SK-MEL-5 (cell line): ENCODE data around the gene MPP2. TPM values are rescaled to one million over a fixed set of nuclear protein-coding genes. Genes with fewer than 3 reads are reported as not detected.
"Not testable (repeated sequence)": the region's sequence is repeated elsewhere in the genome, so short reads cannot be mapped to it uniquely, and the experiment has no call there.

Experiments
- DNase-seq: peaks from one replicate; pipeline ENCODE4 v3.0.0-alpha.2; 2016; ENCODE audit warnings: low read depth, low spot score
- in situ Hi-C: cut with HindIII; loops from 2 replicates; pipeline ENCODE4 v1.10.0; 2016; ENCODE audit warnings: low sequenced_read_pairs, high pct_unique_total_duplicates, low pct_unique_long_range_greater_than_20kb
- total RNA-seq: library from RNA; depleted of rRNA; stranded (reverse); fragments of >200 nt; shearing (Covaris generic); gene quantifications from 2 replicates; pipeline ENCODE4 v1.2.3, GENCODE V29; 2014

MPP2 gene
- total RNA-seq, 1 experiment from 2014 or later: 1.8 TPM

GRCh38 chr17:43909537-43910231 lies 2.3 kb upstream of the MPP2 start:
- in situ Hi-C loops: no loop called here
- no peak for DNase-seq

- in situ Hi-C loops: no loop called here
- peak; percentile 73 for DNase-seq
Observed at GRCh38 chr17:43907998-43908721, 824 bp upstream of the MPP2 start.

- no peak for DNase-seq
- in situ Hi-C loops: no loop called here
Observed at GRCh38 chr17:43906951-43907424, 348 bp downstream of the MPP2 start.

- in situ Hi-C loops: no loop called here
- no peak for DNase-seq
Observed at GRCh38 chr17:43905985-43906852, 1.1 kb downstream of the MPP2 start.

DNA sequence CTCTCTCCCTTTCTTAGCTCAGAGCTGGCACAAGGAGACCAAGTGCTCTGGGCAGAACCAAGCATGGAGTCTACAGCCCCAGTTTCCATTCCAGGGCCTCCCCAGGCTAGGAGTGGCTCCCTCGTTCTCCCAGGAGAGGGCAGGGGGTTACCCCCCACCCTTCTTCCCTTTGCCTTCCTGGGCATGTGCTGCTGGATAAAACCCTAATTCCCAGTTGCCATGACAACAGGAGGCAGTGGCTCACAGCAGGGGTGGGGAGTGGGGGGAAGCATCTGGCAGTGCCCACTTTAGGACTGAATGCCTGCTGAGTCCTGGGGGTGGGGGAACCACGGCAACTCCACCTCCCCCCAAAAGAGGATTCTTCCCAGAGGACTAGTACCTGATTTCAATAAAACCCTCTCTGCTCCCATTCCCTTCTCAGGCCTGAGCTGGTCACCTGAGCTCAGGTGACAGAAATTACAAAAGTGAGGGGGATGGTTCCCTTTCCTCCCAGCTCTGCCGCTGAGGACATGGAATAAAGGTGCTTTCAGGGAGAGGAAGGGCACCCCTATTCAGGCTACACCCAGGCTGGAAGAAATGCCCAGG lies 1.8 kb downstream of the MPP2 start:
- DNase-seq: no peak
- in situ Hi-C loops: no loop called here

DNA sequence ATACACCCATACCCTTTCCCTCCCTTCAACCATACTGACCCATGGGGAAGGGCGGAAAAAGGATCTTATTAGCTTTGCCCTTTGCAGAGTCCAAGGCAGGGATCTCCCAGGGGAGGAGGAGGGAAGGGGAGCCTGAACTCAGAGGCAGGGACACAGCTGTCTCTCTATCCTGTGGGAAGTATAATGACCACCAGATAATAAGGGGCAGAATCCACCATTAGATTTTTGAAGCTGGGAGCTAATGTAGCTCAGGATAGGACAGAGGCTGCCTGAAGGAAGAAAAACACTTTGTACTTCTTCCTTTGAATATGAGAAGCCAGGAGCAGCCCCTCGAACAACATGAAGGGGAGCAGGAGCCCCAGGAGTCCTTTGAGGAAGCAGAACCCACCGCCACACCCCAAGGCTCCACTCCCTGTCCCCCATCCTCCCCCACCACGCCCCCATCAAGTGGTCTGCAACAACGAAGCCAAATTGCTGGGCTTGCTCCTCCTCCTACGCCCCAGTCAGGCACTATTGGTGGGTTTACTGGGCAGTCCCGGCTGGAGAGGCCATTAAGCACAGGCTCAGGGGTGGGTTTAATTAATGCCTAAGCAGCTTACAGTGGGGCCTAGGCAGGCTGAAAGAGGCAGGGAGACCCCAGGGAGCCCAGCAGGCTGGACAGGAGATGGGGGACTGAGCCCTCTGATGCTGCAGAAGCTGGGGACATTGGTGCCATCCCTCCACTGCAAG lies 5.3 kb downstream of the MPP2 start:
- in situ Hi-C loops: no loop called here
- no peak for DNase-seq

- in situ Hi-C loops: no loop called here
- DNase-seq: no peak
Observed at GRCh38 chr17:43900858-43901754, 6.2 kb downstream of the MPP2 start.

DNA sequence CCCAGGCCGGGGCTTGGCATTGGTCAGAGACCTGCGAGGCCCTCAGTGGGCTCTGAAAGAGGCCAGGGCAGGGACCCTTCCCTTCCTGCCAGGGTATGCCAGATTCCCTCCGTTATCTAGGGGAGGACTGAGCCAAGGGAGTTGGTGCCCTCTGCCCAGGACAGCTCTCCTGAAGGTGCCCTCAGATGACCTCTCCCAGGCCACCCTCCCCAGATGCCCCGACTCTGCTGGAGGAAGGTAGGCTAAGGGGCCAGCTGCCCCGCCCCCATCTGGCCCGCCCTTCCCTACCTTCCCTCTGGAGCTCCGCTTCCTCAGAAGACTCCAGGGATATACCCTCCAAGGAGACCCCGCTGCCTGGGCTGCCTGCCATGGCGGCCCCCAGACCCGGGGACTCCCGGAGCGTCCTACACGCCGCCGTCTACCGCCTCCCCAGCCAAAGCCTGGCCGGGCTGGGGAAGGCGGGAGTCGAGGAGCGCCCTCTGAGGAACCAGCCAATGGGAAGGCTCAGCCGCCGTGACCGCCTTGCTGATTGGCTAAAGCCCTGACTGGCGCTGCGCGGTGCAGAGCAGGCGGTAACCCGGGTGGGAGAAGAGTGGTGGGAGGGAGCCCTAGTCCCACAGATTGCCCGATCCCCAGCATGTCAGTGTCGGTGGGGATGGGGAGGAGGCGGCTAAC lies 7.0 kb downstream of the MPP2 start:
- DNase-seq: peak; percentile 89
- in situ Hi-C loops: no loop called here

- in situ Hi-C loops: no loop called here
- DNase-seq: no peak
Observed at GRCh38 chr17:43898446-43898845, 8.9 kb downstream of the MPP2 start.

- no peak for DNase-seq
- in situ Hi-C loops: no loop called here
Observed at GRCh38 chr17:43897831-43898230, 9.5 kb downstream of the MPP2 start.

GRCh38 chr17:43894494-43894893 lies 12.8 kb downstream of the MPP2 start:
- in situ Hi-C loops, DNase-seq: not testable (repeated sequence)

- in situ Hi-C loops: no loop called here
- no peak for DNase-seq
Observed at GRCh38 chr17:43892647-43892952, 14.7 kb downstream of the MPP2 start.

DNA sequence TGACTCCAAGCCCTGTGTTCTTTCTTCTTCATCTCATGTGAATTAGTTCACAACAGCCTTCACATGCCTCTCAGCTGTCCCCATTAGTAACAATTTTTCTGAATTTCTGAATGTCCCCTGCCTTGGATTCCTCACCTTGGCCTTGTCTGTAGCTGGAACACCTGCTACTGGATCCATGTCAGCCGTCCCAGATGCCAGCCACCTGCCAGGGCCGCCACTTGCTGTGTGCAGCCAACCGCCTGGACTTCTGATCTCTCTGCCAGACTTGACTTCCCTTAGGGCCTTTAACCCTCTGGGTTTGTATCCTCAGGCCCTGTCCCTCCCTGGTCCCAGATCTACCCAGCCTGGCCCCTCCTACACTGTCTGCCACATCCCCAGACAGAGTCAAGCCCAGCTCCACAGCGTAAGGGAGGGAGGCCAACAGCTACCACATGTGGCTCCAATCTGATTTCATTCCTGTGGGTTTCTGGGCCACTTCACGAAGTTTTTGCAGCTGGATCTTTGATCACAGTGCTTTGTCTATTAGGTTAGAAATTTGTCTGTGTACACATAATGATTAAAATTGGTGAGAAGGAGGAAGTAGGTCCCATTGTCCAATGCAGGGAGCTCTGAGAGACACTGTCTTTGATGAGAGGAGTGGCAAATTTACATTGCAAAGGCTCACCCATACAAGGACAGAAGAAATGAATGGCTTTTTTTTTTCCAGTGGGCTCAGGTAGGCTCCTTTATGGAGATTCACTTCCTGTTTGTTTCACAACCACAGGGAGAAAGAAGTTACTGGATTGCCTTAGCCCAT lies 15.3 kb downstream of the MPP2 start:
- no peak for DNase-seq
- in situ Hi-C loops: no loop called here

DNA sequence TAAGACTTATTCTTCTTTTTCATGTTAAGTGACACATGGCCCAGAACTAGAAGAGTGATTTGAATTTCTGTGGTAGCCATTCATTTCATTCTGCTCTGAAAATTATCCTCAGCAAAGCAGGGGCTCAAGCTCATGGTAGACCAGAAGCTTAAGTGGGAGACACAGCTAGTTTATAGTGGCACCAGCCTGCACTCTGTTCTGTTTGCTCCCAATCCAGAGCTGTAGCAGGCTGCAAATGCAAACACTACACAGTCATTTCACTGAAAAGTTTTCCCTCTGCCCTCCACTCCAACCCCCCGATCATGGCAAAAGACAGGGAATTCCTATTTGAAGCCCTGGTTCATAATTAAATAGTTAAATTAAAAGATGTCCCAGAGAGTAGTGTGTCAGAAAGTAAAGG lies 17.1 kb downstream of the MPP2 start:
- in situ Hi-C loops: no loop called here
- no peak for DNase-seq

DNA sequence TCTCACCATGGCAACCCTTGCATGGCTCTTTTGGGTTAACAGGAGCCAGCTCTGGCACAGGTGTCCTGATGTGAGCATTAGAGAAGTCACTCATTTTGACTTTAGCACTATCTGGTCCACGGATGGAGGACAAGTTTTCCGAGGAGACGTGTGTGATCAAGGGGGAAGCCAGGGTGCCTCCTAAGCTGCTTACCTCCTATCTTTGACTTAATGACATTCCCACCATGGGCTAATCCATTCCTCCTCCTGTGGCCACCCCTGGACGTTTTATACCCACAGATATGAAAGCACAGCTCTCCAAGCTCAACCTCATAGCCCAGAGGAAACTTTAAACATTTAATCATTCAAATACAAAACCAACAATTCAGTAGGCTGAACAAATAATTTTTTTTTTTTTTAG lies 18.8 kb downstream of the MPP2 start:
- no peak for DNase-seq
- in situ Hi-C loops: no loop called here
